Activated T-cell treated with anti-CD3 and anti-CD28 coated beads for 1 hour (primary cell): Measurements from ENCODE around the gene TIMP3.
"Not testable (repeated sequence)": the region's sequence is repeated elsewhere in the genome, so short reads cannot be mapped to it uniquely, and the experiment has no call there.

ENCODE experiments used
- DNase-seq: peaks from one replicate; pipeline ENCODE4 v3.0.0-alpha.2; 2020; ENCODE audit warnings: low read depth

The TIMP3 gene

DNA sequence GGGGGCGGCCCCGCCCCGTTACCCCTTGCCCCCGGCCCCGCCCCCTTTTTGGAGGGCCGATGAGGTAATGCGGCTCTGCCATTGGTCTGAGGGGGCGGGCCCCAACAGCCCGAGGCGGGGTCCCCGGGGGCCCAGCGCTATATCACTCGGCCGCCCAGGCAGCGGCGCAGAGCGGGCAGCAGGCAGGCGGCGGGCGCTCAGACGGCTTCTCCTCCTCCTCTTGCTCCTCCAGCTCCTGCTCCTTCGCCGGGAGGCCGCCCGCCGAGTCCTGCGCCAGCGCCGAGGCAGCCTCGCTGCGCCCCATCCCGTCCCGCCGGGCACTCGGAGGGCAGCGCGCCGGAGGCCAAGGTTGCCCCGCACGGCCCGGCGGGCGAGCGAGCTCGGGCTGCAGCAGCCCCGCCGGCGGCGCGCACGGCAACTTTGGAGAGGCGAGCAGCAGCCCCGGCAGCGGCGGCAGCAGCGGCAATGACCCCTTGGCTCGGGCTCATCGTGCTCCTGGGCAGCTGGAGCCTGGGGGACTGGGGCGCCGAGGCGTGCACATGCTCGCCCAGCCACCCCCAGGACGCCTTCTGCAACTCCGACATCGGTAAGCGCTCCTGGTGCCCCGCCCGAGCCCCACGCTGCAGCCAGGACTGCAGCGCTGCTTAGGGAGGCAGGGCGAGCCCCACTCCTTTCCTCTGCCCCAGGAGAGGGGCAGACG, at the start of gene TIMP3:
Gene TIMP3 (plus strand): TSS at position 169 of the 700 bp plus-strand sequence. CDS start 297 bp downstream, at position 466.
- DNase-seq: no peak

GRCh38 chr22:32752326-32752725, 49.2 kb upstream of the TIMP3 start:
- no peak for DNase-seq

- DNase-seq: no peak
These were observed 48.5 kb upstream of the TIMP3 start for GRCh38 chr22:32752816-32753520.

- DNase-seq: no peak
These were observed 47.9 kb upstream of the TIMP3 start for GRCh38 chr22:32753591-32753990.

DNA sequence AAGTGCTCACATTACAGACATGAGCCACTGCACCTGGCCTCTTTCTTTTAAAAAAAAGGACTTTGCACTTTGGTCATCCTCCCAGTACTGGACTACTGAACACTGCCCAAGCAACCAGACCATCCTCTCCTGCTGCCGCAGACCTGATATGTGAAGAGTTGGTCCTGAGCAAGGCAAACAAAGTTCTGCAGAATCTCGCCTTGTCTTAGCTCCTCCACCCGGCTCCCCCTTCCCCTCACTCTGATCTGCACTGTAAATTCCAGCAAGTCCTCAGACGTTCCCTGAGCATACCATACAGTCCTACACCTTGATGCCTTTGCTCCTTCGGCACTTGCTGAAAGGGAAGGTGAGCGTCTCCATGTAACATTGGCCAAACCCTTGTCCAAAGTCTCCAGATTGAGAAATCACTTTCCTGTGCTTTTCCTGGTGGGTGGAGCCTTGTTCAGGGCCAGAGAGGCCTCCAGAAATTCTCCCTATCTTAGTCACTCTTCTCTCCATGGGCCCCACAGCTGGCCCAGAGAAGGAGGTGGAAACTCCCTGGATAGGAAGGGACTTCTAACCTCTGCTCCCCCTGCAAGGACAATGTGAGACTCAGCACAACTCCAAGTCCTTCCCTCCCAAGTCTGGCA, 47.0 kb upstream of the TIMP3 start:
- no peak for DNase-seq

DNA sequence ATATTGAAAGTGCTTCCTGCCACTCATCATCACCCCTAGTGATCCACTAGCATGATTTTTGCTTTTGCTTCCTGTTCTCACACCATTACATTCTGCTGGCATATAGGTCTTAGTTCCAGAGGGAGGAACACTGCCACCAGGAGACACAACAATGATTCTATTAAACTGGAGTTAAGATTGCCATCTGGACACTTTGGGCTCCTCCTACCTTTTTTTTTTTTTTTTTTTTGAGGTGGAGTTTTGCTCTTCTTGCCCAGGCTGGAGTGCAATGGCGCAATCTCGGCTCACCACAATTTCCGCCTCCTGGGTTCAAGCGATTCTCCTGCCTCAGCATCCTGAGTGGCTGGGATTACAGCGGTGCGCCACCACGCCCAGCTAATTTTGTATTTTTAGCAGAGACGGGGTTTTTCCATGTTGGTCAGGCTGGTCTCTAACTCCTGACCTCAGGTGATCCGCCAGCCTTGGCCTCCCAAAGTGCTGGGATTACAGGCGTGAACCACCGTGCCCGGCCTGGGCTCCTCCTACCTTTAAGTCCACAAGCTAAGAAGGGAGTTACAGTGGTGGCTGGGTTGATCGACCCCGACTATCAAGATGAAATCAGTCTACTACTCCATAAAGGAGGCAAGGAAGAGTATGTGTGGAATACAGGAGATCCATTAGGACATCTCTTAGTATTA, 44.3 kb upstream of the TIMP3 start:
- DNase-seq: not testable (repeated sequence)

DNA sequence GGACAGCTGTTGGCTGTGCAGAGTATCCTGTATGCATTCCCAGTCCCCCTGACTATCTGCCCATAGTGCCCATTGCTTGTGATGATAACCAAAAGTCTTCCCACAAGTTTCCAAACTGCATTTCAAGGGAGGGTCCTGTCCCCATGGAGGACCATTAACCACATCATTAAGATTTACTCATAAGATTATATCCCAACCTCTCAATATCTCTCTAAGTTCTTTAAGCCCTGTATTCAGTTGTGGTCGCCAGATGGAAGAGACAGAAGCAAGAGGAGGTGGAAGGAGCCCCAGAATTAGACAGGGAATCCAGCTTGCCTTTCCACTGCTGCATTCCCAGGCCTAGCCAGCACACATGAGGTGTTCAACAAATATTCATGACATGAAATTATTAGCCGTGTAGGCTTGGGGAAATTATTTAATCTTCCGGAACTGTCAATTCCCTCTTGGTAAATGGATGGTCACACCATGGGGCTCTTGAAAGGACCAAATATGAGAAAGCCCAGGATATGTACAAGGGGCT, 42.6 kb upstream of the TIMP3 start:
- no peak for DNase-seq

DNA sequence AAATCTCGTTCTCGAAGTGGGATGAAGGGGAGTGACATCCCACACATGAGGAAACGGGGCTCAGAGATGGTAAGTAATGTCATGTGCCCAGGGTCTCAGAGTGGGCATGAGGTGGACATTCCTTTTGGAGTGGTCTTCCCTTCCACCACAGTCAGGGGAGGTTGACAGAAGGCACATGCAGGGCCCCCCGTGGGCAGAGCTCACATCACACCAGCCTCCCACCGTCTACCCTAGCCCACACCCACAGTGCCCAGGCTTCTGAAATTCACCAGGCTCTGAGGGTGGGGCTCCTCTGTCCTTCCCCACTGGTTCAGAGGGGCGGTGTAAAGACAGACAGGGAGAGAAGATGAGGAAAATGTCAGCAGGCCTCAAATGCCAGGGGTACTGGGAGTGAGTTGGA, 41.1 kb upstream of the TIMP3 start:
- DNase-seq: no peak

DNA sequence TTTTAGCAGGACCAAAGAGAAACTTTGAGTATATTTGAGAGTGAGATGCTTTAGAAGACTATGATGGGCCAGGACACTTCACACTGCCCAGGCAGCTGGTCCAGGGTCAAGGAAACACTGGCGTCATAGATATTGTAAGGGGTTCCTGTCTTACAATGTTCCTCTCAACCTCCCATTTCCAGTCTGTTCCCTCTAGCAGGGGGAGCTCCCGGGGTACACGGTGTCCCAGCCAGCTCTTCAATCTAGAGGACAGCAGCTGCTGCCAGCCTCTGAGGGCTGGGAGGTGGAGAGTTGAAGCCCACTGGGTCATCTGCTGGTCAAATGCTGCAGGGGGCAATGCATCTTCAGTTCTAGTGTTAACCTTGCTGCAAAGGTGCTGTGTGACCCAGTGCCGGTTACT, 40.7 kb upstream of the TIMP3 start:
- no peak for DNase-seq

- no peak for DNase-seq
These were observed 40.1 kb upstream of the TIMP3 start for GRCh38 chr22:32761251-32761903.

DNA sequence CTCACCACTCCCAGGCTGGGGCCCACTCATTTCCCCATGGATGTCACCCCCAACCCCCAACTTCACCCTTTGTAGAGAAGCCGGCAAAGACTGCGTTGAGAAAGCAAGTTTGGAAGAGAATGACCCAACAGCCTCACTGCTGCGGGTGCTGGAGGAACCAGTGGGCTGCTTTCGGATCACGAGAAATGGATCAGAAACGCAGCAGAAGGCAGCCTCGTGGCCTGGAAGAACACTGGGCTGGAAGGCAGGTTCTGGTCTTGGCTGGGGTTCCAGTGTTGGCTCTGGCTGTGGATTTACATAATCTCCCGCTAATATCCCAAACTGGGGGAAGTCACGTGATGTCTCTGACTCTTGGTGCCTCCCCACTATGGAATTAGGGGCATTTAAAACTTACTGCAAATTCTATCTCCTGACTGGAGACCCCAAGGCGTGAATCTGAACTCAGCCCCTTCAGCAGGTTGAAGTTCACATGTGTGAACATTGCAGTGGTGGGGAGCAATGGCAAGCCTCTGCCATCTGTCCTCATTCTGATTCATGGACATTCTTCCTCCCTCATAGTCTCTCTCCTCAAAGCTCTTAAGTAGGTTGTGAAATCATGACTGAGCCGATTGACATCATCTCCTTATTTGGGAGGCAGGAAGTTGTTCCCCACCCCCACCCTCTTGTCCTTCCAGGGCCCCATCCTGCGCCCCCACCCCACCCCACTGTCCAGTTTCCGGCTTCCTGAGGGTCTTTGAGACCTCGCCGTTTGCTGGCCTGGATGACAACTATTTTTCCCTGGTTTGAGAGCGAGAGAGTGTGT, 37.0 kb upstream of the TIMP3 start:
- no peak for DNase-seq

DNA sequence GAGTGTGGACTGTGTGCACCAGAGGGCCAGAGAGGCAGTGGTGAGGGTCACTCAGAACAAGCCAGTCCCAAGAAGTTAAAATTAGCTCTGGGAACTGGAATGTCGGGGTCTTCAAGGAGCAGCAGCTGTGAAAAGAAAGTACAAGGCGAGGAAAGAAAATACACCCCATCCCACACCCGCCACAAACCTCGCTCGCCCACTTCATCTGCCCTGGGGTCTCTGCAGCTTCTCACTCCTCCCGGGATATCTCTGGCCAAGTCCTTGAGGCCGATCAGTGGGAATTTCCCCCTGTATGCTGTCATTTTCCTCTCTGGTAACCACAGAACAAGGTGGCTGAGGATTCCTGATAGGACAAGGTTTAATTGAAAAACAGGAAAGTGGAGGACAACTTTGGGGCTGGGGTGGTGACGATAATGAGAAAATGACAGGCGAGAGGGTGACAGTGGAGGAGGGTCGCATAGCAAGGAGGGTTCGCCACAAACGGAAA, 36.3 kb upstream of the TIMP3 start:
- DNase-seq: no peak

GRCh38 chr22:32771756-32772155, 29.7 kb upstream of the TIMP3 start:
- no peak for DNase-seq

DNA sequence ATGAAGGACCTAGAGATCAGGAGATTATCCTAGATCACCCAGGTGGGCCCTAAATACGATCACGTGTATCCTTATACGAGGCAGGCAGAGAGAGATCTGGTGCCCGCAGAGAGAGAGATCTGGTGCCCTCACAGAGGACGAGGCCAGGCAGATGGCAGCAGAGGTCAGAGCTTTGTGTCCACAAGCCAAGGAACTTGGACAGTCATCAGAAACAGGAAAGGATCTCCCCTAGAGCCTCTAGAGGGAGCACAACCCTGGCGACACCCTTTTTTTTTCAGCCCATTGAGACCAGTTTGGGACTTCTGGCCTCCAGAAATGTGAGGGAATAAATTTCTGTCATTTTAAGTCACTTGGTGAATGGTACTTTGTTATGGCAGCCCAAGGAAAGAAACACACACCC, 25.5 kb upstream of the TIMP3 start:
- DNase-seq: no peak

DNA sequence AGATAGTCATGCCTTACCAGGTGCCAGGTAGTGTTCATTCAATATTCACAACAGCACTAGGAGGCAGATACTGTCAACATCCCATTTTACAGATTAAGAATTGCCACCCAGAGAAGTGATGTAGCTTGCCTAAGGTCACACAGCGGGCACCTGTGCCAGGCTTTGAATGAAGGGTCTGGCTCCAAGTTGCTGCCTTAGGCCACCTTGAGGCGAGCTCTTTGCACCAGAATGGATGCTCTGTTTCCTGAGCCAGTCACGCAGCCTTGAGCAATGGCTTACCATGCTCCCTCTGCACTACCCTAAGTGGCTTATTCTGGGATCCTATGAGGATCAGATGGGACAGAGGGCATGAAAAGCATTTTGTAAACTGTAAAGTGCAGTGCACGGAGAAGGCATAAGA, 25.1 kb upstream of the TIMP3 start:
- DNase-seq: no peak

GRCh38 chr22:32776802-32777201, 24.7 kb upstream of the TIMP3 start:
- DNase-seq: no peak

GRCh38 chr22:32777987-32778386, 23.5 kb upstream of the TIMP3 start:
- DNase-seq: no peak

DNA sequence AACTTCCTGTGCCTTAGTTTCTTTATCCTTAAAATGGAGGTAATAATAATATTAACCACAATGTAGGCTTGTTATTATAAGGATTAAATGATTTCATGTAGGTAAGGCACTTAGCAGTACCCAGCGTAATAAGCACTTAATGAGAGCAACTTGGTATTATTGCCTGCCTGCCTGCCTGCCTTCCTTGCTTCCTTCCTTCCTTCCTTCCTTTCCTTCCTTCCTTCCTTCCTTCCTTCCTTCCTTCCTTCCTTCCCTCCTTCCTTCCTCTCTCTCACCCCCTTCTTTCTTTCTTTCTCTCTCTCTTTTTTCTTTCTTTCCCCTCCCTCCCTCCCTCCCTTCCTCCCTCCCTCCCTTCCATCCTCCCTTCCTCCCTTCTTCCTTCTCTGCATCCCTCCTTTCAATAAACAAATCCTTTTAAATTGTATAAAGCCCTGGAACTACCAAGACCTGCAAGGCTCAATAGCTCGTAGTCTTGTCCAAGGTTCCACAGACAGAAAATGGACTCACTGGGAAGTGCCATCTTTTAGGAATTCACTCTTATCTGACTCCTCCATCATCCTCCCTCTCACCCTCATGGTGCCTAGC, 20.7 kb upstream of the TIMP3 start:
- DNase-seq: no peak

GRCh38 chr22:32781695-32782094, 19.8 kb upstream of the TIMP3 start:
- no peak for DNase-seq

GRCh38 chr22:32785321-32786026, 16.0 kb upstream of the TIMP3 start:
- no peak for DNase-seq
